Fibroblast of pulmonary artery (primary cell): ENCODE data around the gene GRK6.

Source experiments
- DNase-seq: peaks from one replicate; pipeline ENCODE4 v3.0.0-alpha.2; 2010; ENCODE audit warnings: low read depth
- H3K4me3 ChIP-seq: replicated peaks from 2 replicates; pipeline ENCODE4 v1.5.1; 2011; ENCODE audit warnings: low read depth, mild to moderate bottlenecking, control low read depth, low read length, moderate library complexity
- TF ChIP-seq, protein P1 (sequence below): IDR thresholded peaks from 2 replicates; pipeline ENCODE4 v1.5.1; 2011; ENCODE audit warnings: mild to moderate bottlenecking, control low read depth, low read length, inconsistent platforms; ENCODE audit errors: missing control alignments

Gene GRK6

DNA sequence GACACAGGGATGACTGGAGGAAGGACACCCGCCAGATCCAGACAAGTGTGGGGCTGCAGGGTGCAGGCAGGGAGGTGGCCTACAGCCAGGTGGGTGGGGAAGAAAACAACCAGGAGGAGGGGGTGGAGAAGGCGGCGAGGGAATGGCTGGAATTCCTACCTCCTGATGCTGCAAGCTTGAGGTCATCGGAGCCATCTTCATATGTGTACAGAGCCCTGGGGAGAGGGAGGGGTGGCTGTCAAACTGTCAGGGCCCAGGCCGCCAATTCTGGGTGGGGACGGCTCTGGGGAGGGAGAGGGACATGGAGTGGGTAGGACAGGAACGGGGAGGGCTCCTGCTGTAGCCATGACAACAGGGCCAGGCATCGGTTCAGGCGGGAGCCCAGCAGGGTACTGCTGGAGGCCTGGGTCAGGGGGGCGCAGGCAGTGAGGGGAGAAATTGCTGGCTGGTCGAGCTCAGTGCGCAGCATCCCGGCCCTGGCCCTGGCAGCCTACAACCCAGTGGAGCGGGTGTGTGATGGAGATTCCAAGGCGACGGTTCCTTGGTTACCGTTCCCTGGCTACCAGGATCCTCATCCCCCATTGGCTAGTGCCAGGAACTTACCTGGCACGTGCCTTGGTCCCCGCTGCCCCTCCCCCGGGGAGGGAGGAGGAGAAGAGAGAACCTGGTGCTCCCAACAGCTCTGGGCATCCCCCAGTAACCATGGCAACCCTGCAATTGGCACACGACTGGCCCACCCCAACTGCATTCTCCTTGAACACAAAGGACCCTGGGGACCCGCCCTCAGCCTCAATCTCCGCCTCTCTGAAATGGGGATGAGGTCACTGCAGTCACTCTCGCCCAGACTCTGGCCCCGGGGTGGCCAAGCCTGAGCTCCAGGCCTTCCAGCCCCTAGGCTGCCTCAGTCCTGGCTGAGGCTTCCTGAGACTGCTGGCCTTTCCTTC, 42.5 kb downstream of the GRK6 start:
- no peak overlapping the region for H3K4me3 ChIP-seq
- TF ChIP-seq, protein P1, sequence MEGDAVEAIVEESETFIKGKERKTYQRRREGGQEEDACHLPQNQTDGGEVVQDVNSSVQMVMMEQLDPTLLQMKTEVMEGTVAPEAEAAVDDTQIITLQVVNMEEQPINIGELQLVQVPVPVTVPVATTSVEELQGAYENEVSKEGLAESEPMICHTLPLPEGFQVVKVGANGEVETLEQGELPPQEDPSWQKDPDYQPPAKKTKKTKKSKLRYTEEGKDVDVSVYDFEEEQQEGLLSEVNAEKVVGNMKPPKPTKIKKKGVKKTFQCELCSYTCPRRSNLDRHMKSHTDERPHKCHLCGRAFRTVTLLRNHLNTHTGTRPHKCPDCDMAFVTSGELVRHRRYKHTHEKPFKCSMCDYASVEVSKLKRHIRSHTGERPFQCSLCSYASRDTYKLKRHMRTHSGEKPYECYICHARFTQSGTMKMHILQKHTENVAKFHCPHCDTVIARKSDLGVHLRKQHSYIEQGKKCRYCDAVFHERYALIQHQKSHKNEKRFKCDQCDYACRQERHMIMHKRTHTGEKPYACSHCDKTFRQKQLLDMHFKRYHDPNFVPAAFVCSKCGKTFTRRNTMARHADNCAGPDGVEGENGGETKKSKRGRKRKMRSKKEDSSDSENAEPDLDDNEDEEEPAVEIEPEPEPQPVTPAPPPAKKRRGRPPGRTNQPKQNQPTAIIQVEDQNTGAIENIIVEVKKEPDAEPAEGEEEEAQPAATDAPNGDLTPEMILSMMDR, result no peak

DNA sequence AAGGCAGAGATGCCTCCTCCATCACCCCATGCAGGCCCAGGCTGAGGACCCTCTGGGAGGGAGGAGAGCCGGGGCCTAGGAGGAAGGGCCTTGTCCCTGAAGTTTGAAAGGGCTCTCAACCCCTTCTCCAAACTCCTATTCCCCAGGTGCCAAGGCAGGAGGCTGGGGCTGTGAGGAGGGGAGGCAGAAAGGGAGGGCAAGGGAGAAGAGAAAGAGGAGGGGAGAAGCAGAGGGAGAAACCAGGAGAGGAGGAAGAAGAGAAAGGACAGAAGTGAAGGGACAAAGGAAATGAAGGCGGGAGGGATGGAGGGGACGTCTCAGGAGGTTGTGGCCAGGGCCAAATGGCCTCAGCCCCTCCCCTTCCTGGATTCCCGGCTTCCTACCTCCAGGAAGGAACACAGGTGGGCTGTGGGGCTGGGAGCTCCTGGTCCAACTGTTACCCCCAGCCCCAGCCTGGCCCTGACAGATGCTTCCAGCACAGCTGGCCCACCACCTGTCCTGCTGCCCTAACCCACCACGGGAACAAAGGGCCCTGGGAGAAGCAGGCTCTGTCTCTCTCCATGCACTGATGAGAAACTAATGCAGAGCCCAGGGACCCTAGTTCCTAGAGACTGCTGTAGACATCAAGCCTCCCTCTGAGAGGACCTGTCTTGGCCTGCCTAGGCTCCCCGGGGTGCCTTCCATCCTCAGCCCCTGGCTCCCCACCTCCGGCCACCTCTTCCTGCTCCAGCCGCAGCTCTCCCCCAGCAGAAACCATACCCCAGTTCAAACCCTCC, 43.5 kb downstream of the GRK6 start:
- TF ChIP-seq, protein P1, result no peak
- H3K4me3 ChIP-seq, result no peak overlapping the region
- DNase-seq, result no peak

More for the DNA sequence above, 42.5 kb downstream of the GRK6 start:
- no peak for DNase-seq

DNA sequence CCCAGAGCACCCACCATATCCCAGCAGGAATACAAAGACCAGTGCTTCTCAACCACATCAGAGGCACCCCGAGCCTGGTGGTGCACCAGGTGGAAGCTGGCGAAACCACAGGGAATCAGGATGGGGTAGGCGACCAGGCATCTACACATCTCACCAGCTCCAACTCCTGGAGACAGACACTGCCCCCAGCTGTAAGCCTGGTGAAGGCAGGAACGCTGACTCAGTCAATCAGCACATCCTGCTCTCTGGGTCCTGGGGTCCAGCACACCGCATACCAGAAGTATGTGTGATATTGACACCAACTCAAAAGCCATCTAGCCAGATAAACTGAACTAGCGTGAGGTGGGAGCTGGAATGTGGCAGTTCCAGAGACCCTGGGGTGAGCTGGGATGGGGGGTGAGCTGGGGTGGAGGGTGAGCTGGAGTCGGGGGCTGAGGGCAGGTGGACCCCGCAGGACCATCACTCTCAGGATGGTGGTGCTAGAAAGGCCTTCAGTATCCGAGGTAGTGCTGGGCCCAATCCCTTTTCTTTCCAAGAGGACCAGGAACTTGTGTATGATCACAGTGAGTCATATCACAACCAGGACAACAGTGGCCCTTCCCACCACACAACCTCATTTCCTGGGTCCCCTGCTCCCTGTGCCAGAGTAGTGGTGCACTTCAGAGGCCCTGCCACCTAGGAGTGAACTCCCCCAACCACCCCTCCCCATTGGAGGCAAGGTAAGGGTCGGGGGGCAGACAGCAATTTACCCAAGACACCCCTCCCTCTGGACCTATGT, 44.5 kb downstream of the GRK6 start:
- H3K4me3 ChIP-seq, result peak overlapping the region; percentile 77
- DNase-seq, result no peak
- TF ChIP-seq, protein P1, result no peak

DNA sequence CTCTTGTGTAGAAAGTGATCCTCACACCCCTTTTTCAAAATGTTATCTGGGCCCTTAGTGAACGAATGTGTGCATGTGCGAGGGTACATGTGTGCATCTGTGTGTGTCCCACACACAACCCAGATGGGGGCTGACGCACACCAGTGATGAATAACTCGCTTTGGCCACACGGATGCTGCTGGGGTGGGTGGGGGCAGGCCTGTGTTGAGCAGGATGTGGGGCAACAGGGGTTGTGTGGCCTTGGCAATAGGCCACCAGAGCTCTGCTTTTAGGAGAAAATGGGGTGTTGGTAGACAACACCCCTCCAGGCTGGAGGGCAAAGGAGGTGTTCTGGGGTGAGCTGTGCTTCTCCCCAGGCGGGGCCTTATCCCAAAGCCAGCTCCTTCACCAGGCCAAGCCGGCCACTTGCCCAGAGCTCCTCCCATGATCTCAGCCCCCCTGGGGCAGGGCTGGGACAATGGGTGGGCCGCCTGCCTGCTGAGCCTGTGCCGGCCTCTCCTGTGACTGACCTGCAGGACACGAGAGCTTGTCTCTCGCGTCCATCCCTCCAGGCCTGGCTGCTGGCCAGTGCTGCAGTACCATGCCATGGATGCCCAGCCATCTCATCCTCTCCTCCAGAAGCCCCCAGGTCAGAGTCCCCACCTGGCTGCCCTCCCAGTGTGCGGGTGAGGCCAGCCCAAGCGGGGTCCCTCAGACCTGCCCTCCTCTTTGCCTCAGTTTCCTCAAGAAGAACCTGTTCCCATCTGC, 45.3 kb downstream of the GRK6 start:
- TF ChIP-seq, protein P1, result no peak
- peak overlapping the region; percentile 77 for H3K4me3 ChIP-seq
- DNase-seq, result peak; percentile 57

DNA sequence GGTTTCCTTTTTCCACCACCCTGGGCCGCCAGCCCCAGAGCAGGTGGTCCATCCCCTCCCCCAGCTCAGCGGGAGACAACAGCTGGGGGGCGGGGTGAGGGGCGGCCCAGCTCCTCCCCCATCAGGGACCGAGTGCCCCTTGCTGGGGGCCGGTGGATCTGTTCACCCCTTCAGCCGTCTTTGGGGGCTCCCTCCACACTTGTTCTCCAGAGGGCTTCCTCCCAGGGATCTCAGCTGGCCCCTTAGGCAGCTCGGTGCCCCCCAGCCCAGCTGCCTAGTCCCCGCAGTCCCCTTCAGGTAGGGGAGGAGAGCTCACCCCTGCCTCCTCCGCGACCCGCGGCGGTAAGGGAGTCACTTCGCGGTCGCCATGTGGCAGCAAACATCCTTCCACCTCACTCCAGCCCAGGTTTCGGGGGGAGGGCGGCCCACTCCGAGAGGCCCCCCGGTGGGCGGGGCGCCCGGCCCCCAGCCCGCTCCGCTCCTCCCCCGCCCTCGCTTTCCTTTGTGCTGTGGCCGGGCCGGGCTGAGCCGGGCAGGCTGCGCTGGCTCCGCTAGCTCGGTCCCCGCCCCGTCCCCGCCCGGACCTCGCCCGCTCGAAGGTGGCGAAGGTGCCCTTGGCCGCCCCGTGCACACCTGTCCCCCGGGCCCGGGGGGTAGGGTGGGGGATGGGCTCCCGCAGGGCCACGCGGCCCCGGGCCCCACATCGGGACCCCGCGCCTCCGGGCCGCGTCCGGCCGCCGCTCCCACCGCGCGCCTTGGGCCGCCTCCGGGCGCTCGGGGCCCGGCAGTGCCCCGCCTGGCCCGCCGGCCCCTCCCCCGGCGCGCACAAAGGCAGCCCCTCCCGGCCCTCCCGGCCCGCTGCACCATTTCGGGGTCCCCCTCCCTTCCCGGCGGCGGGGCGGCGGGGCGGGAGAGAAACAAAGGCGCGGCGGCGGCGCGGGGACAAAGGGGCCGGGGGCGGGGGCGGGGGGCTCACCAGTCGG, 46.3 kb downstream of the GRK6 start:
- H3K4me3 ChIP-seq, result peak overlapping the region; percentile 77
- TF ChIP-seq, protein P1, result no peak
- DNase-seq, result no peak
